Prostate gland (tissue), 2 donors: ENCODE measurements around the gene RAD51B.

ENCODE experiments used
- CTCF ChIP-seq, 4 experiments: fragments of 200-600 bp in 2 of 4; fragments of 450-650 bp in 2 of 4; sonication (generic) in 2 of 4; IDR thresholded peaks; 1 replicate in 3 of 4; 2 replicates in 1 of 4; pipeline ENCODE4 v1.5.1; 2016 to 2019; ENCODE audit warnings: antibody characterized with exemption in 4 of 4, mild to moderate bottlenecking in 2 of 4, moderate library complexity in 2 of 4
- POLR2A ChIP-seq: fragments of 450-650 bp; IDR thresholded peaks from one replicate; pipeline ENCODE4 v1.6.1; 2016; ENCODE audit warnings: antibody characterized with exemption, mild to moderate bottlenecking
- POLR2AphosphoS5 ChIP-seq: sonication (generic); formaldehyde crosslinking; IDR thresholded peaks from one replicate; pipeline ENCODE4 v1.6.1; 2017; ENCODE audit warnings: antibody characterized with exemption

GRCh38 chr14:68143341-68143841 is 323.8 kb downstream of the RAD51B start:
- TF ChIP-seq POLR2A = no peak
- peak; percentile 22 for TF ChIP-seq POLR2AphosphoS5
- TF ChIP-seq CTCF (IDR thresholded peaks at IDR 0.05) = no peak
